A549 (cell line): ENCODE results near the gene IL19.

Source experiments
- CTCF ChIP-seq: fragments of >200 bp; sonication (Bioruptor Twin); formaldehyde crosslinking; IDR thresholded peaks from 3 replicates; pipeline ENCODE4 v1.5.1; 2016
- MAFK ChIP-seq: fragments of 450-650 bp; IDR thresholded peaks from 2 replicates; pipeline ENCODE4 v1.6.1; 2014; ENCODE audit not compliant: partially characterized antibody

- no peak for TF ChIP-seq CTCF
- no peak for TF ChIP-seq MAFK
Measured at GRCh38 chr1:206834217-206834616, 63.6 kb downstream of the IL19 start.
